A549 (cell line): ENCODE data around the gene FBXL22. TPM values are rescaled to one million over a fixed set of nuclear protein-coding genes. Genes with fewer than 3 reads are reported as not detected.

Experiments
- ATAC-seq, 2 experiments: fragments of 200-7000 bp in 1 of 2; fragments of >200 bp in 1 of 2; cut with Nextera tagmentation in 1 of 2; cut with Tn5 transposase in 1 of 2; 3 replicates each; pipeline versions ENCODE4 v1.8.0 to v1.9.1; 2018 to 2020; ENCODE audit warnings: mild to moderate bottlenecking in 1 of 2, moderate library complexity in 1 of 2
- CTCF ChIA-PET: fragments of 300-600 bp; sonication (Branson Sonifier 250); formaldehyde crosslinking; extraction: SDS; loops from one replicate; lab custom pipeline; 2021; ENCODE audit warnings: antibody characterized with exemption, inconsistent platforms; lab: Yijun Ruan, JAX
- POLR2A ChIA-PET: fragments of 350-600 bp; formaldehyde crosslinking; extraction: SDS; loops from one replicate; lab custom pipeline; 2021; ENCODE audit warnings: antibody characterized with exemption, inconsistent platforms; lab: Yijun Ruan, JAX
- DNase-seq, 2 experiments: peaks; one replicate each; pipeline versions ENCODE4 v3.0.0 to v3.0.0-alpha.2; 2011 to 2016; ENCODE audit warnings: low read depth in 1 of 2, low spot score in 1 of 2
- FAIRE-seq: peaks from 2 replicates; lab custom pipeline; 2011; peaks lifted over from hg19 to GRCh38; lab: Jason Lieb, UNC
- H3K27ac ChIP-seq, 2 experiments: fragments of >200 bp; sonication (Bioruptor Twin); formaldehyde crosslinking; 3 replicates each; pipeline ENCODE4 v1.5.1; 2016 to 2017
- H3K4me1 ChIP-seq: fragments of >200 bp; sonication (Bioruptor Twin); formaldehyde crosslinking; 3 replicates; pipeline ENCODE4 v1.6.1; 2016
- H3K4me2 ChIP-seq: fragments of >200 bp; sonication (Bioruptor Twin); formaldehyde crosslinking; 3 replicates; pipeline ENCODE4 v1.6.1; 2016
- H3K4me3 ChIP-seq: fragments of >200 bp; sonication (Bioruptor Twin); formaldehyde crosslinking; 3 replicates; pipeline ENCODE4 v1.5.1; 2016
- H3K9me3 ChIP-seq: fragments of >200 bp; sonication (Bioruptor Twin); formaldehyde crosslinking; 3 replicates; pipeline ENCODE4 v1.6.1; 2016
- CBX2 ChIP-seq: fragments of 200-600 bp; sonication (generic); IDR thresholded peaks from 2 replicates; pipeline ENCODE4 v1.6.1; 2016; ENCODE audit warnings: low read depth, mild to moderate bottlenecking, borderline replicate concordance
- CHD4 ChIP-seq: fragments of 200-600 bp; sonication (generic); IDR thresholded peaks from 2 replicates; pipeline ENCODE4 v1.6.1; 2016; ENCODE audit warnings: antibody characterized with exemption, mild to moderate bottlenecking, borderline replicate concordance
- EP300 ChIP-seq, 2 experiments: fragments of >200 bp; sonication (Bioruptor Twin); formaldehyde crosslinking; IDR thresholded peaks; 2 replicates in 1 of 2; 3 replicates in 1 of 2; pipeline ENCODE4 v1.6.1; 2016 to 2017
- ESRRA ChIP-seq: fragments of 150-350 bp; IDR thresholded peaks from 2 replicates; pipeline ENCODE4 v1.6.1; 2014; ENCODE audit warnings: mild to moderate bottlenecking, low read length, borderline replicate concordance
- HDAC2 ChIP-seq: fragments of 200-600 bp; sonication (generic); IDR thresholded peaks from 2 replicates; pipeline ENCODE4 v1.6.1; 2016
- HOXA7 ChIP-seq: fragments of 250-450 bp; sonication (Bioruptor Pico); IDR thresholded peaks from 2 replicates; pipeline ENCODE4 v1.5.0; 2020; ENCODE audit warnings: mild to moderate bottlenecking, moderate library complexity
- KDM1A ChIP-seq: fragments of 200-600 bp; sonication (generic); IDR thresholded peaks from 2 replicates; pipeline ENCODE4 v1.6.1; 2016; ENCODE audit warnings: low read depth, mild to moderate bottlenecking
- MAFK ChIP-seq: fragments of 450-650 bp; IDR thresholded peaks from 2 replicates; pipeline ENCODE4 v1.6.1; 2014; ENCODE audit not compliant: partially characterized antibody
- RAD21 ChIP-seq, 2 experiments: fragments of >200 bp in 1 of 2; sonication (Bioruptor Twin) in 1 of 2; formaldehyde crosslinking in 1 of 2; IDR thresholded peaks in 1 of 2; conservative IDR thresholded peaks in 1 of 2; 2 replicates in 1 of 2; 3 replicates in 1 of 2; pipeline ENCODE4 v1.6.1; 2012 to 2018; ENCODE audit warnings: inconsistent platforms in 1 of 2
- RNF2 ChIP-seq: fragments of 200-600 bp; sonication (generic); IDR thresholded peaks from 2 replicates; pipeline ENCODE4 v1.6.1; 2016; ENCODE audit warnings: low read depth, mild to moderate bottlenecking, antibody characterized with exemption, moderate library complexity, borderline replicate concordance
- SMC3 ChIP-seq: fragments of >200 bp; sonication (Bioruptor Twin); formaldehyde crosslinking; IDR thresholded peaks from 3 replicates; pipeline ENCODE4 v1.6.1; 2018; ENCODE audit warnings: inconsistent platforms
- TFCP2L1 ChIP-seq: fragments of 250-450 bp; sonication (Bioruptor Pico); IDR thresholded peaks from 2 replicates; pipeline ENCODE4 v1.5.0; 2021; ENCODE audit warnings: mild to moderate bottlenecking
- WGBS: methylation state at CpG from one replicate; pipeline ENCODE4 v1.1.6; 2017; ENCODE audit errors: missing lambda C conversion rate; 5-methylcytosine and 5-hydroxymethylcytosine counted together
- polyA plus RNA-seq, 4 experiments: library from polyadenylated mRNA; depleted of rRNA in 3 of 4; stranded (reverse); fragments of >200 nt; fragmentation: RNase III in 1 of 4; extraction: RNeasy Plus Mini Kit Qiagen cat#74134 plus additional on column Dnase treatment in 1 of 4; gene quantifications; 2 replicates in 3 of 4; 3 replicates in 1 of 4; pipeline ENCODE4 v1.2.3, GENCODE V29; 2011 to 2017
- TF ChIP-seq, protein P1 (sequence below): fragments of >200 bp; sonication (Bioruptor Twin); formaldehyde crosslinking; IDR thresholded peaks from 2 replicates; pipeline ENCODE4 v1.6.1; 2016
- TF ChIP-seq, protein P2 (sequence below): fragments of >200 bp; sonication (Bioruptor Twin); formaldehyde crosslinking; IDR thresholded peaks from 3 replicates; pipeline ENCODE4 v1.5.1; 2016
- TF ChIP-seq, protein P3 (sequence below): fragments of 150-350 bp; IDR thresholded peaks from 2 replicates; pipeline ENCODE4 v1.6.1; 2014; ENCODE audit warnings: low read depth, mild to moderate bottlenecking, low read length
- TF ChIP-seq, protein P4 (sequence below): fragments of 250-450 bp; sonication (Bioruptor Pico); IDR thresholded peaks from 2 replicates; pipeline ENCODE4 v1.5.0; 2021; ENCODE audit warnings: mild to moderate bottlenecking, moderate library complexity, borderline replicate concordance
- TF ChIP-seq, protein P5 (sequence below): fragments of 200-600 bp; sonication (generic); IDR thresholded peaks from 2 replicates; pipeline ENCODE4 v1.6.1; 2016; ENCODE audit warnings: antibody characterized with exemption, mild to moderate bottlenecking, moderate library complexity
- TF ChIP-seq, protein P6 (sequence below): IDR thresholded peaks from 2 replicates; pipeline ENCODE4 v1.6.1; 2012
- TF ChIP-seq, protein P7 (sequence below): IDR thresholded peaks from 2 replicates; pipeline ENCODE4 v1.6.1; 2012; ENCODE audit warnings: low read depth, borderline replicate concordance

FBXL22 gene
- polyA plus RNA-seq, 2 of the 4 experiments (the other 2 are of a cell fraction): 0.18 to 0.23 TPM

DNA sequence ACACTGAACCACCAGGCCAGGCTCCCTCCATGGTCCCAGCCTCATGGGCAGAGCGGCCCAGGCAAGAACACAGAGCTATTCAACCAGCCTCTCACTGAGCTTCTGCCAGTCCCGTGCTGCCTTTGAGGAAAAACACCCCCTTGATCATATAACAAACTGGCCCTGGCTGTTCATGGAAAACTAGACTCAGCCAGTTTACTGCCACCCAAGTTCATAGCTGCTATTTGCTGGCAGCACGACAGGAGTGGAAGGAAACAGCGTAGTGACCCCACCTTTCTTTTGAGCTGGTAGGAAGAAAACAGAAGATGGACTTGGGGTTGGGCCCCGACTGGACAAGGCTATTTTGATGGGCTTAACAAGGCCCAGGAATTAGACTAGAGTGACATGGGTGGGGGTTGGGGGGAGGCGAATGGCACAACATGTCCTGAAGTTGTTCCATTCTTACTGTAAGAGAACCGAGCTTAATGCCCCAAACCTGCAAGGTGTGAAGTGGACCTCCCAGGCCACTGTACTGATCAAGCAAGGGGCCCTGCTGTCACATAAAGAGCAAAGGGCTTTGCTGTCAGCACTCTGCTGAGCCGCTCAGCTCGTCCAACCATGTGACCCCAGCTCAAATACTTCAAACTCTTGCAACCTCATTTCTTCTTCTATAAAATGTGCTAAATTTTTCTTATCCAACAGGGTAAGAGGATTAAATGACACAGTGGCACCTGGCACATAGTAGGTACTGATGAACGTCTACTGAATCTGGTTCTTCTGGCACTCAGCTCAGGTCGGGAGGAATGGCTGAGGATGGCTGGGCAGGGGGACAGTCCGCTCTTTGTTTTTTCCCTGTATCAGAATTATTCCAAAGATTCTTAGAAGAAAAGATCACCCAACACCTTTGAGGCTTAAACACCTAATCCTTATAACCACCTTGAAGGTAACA, 1.6 kb downstream of the FBXL22 start:
- DNase-seq (no peak), ATAC-seq (no peak), FAIRE-seq (no peak)
- Histone ChIP-seq H3K27ac (peak overlapping the region; percentile 87 to 93; a peak in 5 of 6 replicates), H3K4me3 (no peak overlapping the region), H3K4me2 (peak overlapping the region; percentile 88), H3K9me3 (no peaks in the 10 kb centered on the region), H3K4me1 (peaks cover 20% of the 10 kb centered on the region; the same call in 2 of the 3 replicates)
- 85% methylated on average over 12 of the region's 12 CpGs for WGBS
- CTCF ChIA-PET: interaction anchor here (0.6 to 10.7 kb wide), 42 partner anchors 9 to 469 kb away, joined by 3 to 185 read pairs (median 6); partner anchors contain the start of genes DAPK2 and USP3
- POLR2A ChIA-PET: interaction anchor here (0.7 to 2.7 kb wide), 6 partner anchors 94 to 311 kb away, joined by 3 to 25 read pairs (median 4); partner anchors contain the start of gene USP3
- no peak for TF ChIP-seq KDM1A
- TF ChIP-seq, protein P1, sequence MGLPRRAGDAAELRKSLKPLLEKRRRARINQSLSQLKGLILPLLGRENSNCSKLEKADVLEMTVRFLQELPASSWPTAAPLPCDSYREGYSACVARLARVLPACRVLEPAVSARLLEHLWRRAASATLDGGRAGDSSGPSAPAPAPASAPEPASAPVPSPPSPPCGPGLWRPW: no peak
- no peak for TF ChIP-seq MAFK
- TF ChIP-seq ESRRA: no peak
- no peak for TF ChIP-seq HOXA7 (CRISPR knock-in tag)
- TF ChIP-seq, protein P2, sequence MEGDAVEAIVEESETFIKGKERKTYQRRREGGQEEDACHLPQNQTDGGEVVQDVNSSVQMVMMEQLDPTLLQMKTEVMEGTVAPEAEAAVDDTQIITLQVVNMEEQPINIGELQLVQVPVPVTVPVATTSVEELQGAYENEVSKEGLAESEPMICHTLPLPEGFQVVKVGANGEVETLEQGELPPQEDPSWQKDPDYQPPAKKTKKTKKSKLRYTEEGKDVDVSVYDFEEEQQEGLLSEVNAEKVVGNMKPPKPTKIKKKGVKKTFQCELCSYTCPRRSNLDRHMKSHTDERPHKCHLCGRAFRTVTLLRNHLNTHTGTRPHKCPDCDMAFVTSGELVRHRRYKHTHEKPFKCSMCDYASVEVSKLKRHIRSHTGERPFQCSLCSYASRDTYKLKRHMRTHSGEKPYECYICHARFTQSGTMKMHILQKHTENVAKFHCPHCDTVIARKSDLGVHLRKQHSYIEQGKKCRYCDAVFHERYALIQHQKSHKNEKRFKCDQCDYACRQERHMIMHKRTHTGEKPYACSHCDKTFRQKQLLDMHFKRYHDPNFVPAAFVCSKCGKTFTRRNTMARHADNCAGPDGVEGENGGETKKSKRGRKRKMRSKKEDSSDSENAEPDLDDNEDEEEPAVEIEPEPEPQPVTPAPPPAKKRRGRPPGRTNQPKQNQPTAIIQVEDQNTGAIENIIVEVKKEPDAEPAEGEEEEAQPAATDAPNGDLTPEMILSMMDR: no peak
- TF ChIP-seq, protein P3, sequence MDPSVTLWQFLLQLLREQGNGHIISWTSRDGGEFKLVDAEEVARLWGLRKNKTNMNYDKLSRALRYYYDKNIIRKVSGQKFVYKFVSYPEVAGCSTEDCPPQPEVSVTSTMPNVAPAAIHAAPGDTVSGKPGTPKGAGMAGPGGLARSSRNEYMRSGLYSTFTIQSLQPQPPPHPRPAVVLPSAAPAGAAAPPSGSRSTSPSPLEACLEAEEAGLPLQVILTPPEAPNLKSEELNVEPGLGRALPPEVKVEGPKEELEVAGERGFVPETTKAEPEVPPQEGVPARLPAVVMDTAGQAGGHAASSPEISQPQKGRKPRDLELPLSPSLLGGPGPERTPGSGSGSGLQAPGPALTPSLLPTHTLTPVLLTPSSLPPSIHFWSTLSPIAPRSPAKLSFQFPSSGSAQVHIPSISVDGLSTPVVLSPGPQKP: no peak
- TF ChIP-seq, protein P4, sequence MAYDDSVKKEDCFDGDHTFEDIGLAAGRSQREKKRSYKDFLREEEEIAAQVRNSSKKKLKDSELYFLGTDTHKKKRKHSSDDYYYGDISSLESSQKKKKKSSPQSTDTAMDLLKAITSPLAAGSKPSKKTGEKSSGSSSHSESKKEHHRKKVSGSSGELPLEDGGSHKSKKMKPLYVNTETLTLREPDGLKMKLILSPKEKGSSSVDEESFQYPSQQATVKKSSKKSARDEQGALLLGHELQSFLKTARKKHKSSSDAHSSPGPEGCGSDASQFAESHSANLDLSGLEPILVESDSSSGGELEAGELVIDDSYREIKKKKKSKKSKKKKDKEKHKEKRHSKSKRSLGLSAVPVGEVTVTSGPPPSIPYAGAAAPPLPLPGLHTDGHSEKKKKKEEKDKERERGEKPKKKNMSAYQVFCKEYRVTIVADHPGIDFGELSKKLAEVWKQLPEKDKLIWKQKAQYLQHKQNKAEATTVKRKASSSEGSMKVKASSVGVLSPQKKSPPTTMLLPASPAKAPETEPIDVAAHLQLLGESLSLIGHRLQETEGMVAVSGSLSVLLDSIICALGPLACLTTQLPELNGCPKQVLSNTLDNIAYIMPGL (CRISPR knock-in tag): no peak
- no peak for TF ChIP-seq HDAC2
- TF ChIP-seq, protein P5, sequence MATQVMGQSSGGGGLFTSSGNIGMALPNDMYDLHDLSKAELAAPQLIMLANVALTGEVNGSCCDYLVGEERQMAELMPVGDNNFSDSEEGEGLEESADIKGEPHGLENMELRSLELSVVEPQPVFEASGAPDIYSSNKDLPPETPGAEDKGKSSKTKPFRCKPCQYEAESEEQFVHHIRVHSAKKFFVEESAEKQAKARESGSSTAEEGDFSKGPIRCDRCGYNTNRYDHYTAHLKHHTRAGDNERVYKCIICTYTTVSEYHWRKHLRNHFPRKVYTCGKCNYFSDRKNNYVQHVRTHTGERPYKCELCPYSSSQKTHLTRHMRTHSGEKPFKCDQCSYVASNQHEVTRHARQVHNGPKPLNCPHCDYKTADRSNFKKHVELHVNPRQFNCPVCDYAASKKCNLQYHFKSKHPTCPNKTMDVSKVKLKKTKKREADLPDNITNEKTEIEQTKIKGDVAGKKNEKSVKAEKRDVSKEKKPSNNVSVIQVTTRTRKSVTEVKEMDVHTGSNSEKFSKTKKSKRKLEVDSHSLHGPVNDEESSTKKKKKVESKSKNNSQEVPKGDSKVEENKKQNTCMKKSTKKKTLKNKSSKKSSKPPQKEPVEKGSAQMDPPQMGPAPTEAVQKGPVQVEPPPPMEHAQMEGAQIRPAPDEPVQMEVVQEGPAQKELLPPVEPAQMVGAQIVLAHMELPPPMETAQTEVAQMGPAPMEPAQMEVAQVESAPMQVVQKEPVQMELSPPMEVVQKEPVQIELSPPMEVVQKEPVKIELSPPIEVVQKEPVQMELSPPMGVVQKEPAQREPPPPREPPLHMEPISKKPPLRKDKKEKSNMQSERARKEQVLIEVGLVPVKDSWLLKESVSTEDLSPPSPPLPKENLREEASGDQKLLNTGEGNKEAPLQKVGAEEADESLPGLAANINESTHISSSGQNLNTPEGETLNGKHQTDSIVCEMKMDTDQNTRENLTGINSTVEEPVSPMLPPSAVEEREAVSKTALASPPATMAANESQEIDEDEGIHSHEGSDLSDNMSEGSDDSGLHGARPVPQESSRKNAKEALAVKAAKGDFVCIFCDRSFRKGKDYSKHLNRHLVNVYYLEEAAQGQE: no peak

DNA sequence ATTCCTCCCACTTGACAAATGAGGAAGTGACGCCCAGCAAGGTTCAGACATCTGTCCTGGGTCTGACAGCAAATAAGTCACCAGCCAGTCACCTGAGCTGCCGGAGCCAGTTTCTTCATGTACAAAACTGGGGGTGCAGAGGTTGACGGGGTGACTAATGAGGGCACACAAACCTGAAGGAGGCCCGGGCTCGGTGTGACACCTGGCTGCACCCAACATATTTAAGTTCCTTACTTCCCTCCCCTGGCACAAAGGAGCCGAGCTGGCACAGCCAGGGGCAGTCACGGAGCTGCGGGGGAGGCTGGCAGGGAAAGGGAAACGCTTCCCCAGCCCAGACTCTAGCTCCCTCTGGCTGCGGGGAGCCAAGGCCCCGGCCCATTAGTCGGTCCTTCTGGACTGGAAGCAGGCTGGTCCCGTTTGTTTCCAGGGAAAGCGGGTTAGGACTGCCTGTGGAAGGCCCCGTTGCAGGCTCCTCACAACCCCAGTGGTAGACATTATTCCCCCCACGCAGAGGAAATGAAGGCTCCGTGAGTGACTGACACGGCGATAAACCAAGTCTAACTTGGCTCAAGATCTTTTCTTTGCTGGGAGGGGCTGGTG, 2.3 kb downstream of the FBXL22 start:
- DNase-seq: peak; percentile 72 to 74
- H3K4me2 ChIP-seq: peak overlapping the region; percentile 88
- no peak for FAIRE-seq
- no peak for TF ChIP-seq MAFK
- TF ChIP-seq, protein P1: no peak
- 0 out of 2 replicates have a peak, but pooled peaks have one; percentile 28 for TF ChIP-seq TFCP2L1 (CRISPR knock-in tag)
- TF ChIP-seq RAD21 (conservative IDR thresholded peaks at IDR 0.05 in 1 of 2, IDR thresholded peaks at IDR 0.05 in 1 of 2): peak; percentile 84
- TF ChIP-seq, protein P6, sequence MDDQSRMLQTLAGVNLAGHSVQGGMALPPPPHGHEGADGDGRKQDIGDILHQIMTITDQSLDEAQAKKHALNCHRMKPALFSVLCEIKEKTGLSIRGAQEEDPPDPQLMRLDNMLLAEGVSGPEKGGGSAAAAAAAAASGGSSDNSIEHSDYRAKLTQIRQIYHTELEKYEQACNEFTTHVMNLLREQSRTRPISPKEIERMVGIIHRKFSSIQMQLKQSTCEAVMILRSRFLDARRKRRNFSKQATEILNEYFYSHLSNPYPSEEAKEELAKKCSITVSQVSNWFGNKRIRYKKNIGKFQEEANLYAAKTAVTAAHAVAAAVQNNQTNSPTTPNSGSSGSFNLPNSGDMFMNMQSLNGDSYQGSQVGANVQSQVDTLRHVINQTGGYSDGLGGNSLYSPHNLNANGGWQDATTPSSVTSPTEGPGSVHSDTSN: no peak
- no peak for TF ChIP-seq EP300 (IDR thresholded peaks at IDR 0.05)
- TF ChIP-seq, protein P7, sequence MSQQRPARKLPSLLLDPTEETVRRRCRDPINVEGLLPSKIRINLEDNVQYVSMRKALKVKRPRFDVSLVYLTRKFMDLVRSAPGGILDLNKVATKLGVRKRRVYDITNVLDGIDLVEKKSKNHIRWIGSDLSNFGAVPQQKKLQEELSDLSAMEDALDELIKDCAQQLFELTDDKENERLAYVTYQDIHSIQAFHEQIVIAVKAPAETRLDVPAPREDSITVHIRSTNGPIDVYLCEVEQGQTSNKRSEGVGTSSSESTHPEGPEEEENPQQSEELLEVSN: no peak
- TF ChIP-seq SMC3: peak; percentile 80
- TF ChIP-seq CBX2: no peak
- TF ChIP-seq CHD4: no peak
- TF ChIP-seq RNF2: no peak

More for the DNA sequence above, 2.3 kb downstream of the FBXL22 start:
- 24% methylated on average over 19 of the region's 19 CpGs for WGBS
- peak; percentile 39 to 61 for ATAC-seq
- H3K9me3 ChIP-seq: no peaks in the 10 kb centered on the region
- POLR2A ChIA-PET: interaction anchor here (0.7 to 2.7 kb wide), 7 partner anchors 95 to 312 kb away, joined by 3 to 25 read pairs (median 4); partner anchors contain the start of gene USP3
- peaks cover 20% of the 10 kb centered on the region; the same call in 2 of the 3 replicates for H3K4me1 ChIP-seq
- CTCF ChIA-PET: interaction anchor here (0.6 to 10.7 kb wide), 42 partner anchors 10 to 468 kb away, joined by 3 to 185 read pairs (median 6); partner anchors contain the start of genes DAPK2 and USP3
- peak overlapping the region; percentile 83 for H3K4me3 ChIP-seq
- H3K27ac ChIP-seq: peak overlapping the region; percentile 87 to 93
